Adrenal gland (tissue), 12 donors: Measurements from ENCODE around the gene GNAL. TPM values are rescaled to one million over a fixed set of nuclear protein-coding genes. Genes with fewer than 3 reads are reported as not detected.
"Not testable (repeated sequence)": the region's sequence is repeated elsewhere in the genome, so short reads cannot be mapped to it uniquely, and the experiment has no call there.

Experiments used
- DNase-seq, 7 donors: peaks; one replicate each; pipeline ENCODE4 v3.0.0-alpha.2; 2019 to 2020
- H3K27ac ChIP-seq, 5 donors: fragments of 200-600 bp; sonication (generic) in 4 of 5; 1 replicate in 3 of 5; 2 replicates in 2 of 5; pipeline versions ENCODE4 v1.5.1 to v1.8.0; 2016 to 2020; ENCODE audit warnings: mild to moderate bottlenecking in 1 of 5
- H3K27me3 ChIP-seq: fragments of 200-600 bp; 2 replicates; pipeline ENCODE4 v1.8.0; 2021
- H3K36me3 ChIP-seq, 2 donors: fragments of 200-600 bp; replicated peaks in 1 of 2; 1 replicate in 1 of 2; 2 replicates in 1 of 2; pipeline versions ENCODE4 v1.5.1 to v1.8.0; 2018 to 2022
- H3K4me1 ChIP-seq, 2 donors: fragments of 200-600 bp; replicated peaks in 1 of 2; 1 replicate in 1 of 2; 2 replicates in 1 of 2; pipeline versions ENCODE4 v1.5.1 to v1.8.0; 2018 to 2021
- H3K4me3 ChIP-seq, 4 donors: fragments of 200-600 bp; sonication (generic) in 3 of 4; one replicate each; pipeline ENCODE4 v1.5.1; 2016 to 2018
- H3K9me3 ChIP-seq, 3 donors: fragments of 200-600 bp; sonication (generic) in 1 of 3; replicated peaks in 1 of 3; 1 replicate in 2 of 3; 2 replicates in 1 of 3; pipeline versions ENCODE4 v1.5.1 to v1.8.0; 2016 to 2021
- POLR2A ChIP-seq, 2 donors: fragments of 450-650 bp; IDR thresholded peaks; one replicate each; pipeline ENCODE4 v1.6.1; 2017; ENCODE audit warnings: antibody characterized with exemption in 2 of 2, mild to moderate bottlenecking in 2 of 2, moderate library complexity in 1 of 2
- WGBS, 4 donors: extraction: QIAGEN DNeasy Blood & Tissue Kit in 2 of 4; methylation state at CpG; one replicate each; pipeline versions ENCODE4 v1.1.5 to v1.1.7; 2013 to 2017; 5-methylcytosine and 5-hydroxymethylcytosine counted together
- intact Hi-C, 2 donors: fragments of 100-400 bp; cut with DNase I; formaldehyde crosslinking; loops; one replicate each; pipeline versions ENCODE4 v1.14.1 to v1.15.0; 2022 to 2023
- polyA plus RNA-seq, 3 donors: library from polyadenylated mRNA; stranded (reverse); fragments of 200-250 nt in 2 of 3; fragments of 350-450 nt in 1 of 3; fragmentation: Illumina TruSeq in 1 of 3; extraction: RNeasy Lipid Tissue Mini Kit (QIAGEN cat#74804) in 1 of 3; gene quantifications; one replicate each; pipeline ENCODE4 v1.2.3, GENCODE V29; 2013 to 2014
- total RNA-seq, 9 donors: library from RNA; depleted of rRNA in 4 of 9; stranded (reverse); fragments of >200 nt in 4 of 9; fragments of 120-200 nt in 1 of 9; fragmentation: NEBNext Ultra II Directional in 1 of 9; extraction: Animal tissue kit (Norgen Biotek cat#: 25700) in 1 of 9; gene quantifications; one replicate each; pipeline versions ENCODE4 v1.1.0 to v1.2.4, GENCODE V29; 2013 to 2023
- TF ChIP-seq, protein P1 (sequence below), 6 experiments: fragments of 450-650 bp in 4 of 6; fragments of 200-600 bp in 2 of 6; sonication (generic) in 1 of 6; IDR thresholded peaks; 1 replicate in 5 of 6; 2 replicates in 1 of 6; pipeline versions ENCODE4 v1.5.1 to v1.8.0; 2016 to 2021; ENCODE audit warnings: antibody characterized with exemption in 6 of 6, mild to moderate bottlenecking in 2 of 6, moderate library complexity in 1 of 6
- donor health status: healthy with polysubstance abuse.
- donor health status: Bipolar disorder and iron deficiency.
- donor health status: DM: yes; HTN: yes; CAD: no.
- donor health status: DM: no; HTN: no; CAD: no.
- donor health status: DM: no; HTN: no; CAD: no.
- donor health status: DM: yes; HTN: yes; CAD: no.

Gene GNAL
- total and polyA plus RNA-seq, 12 donors = 0.48 to 7.0 (median 2.3) TPM

GRCh38 chr18:11851146-11851805, 162.2 kb downstream of the GNAL start, which contains the start of gene CHMP1B:
CHMP1B (plus strand) TSS chr18:11851413; CDS start chr18:11851512, 99 bp downstream.
- intact Hi-C loops = loop anchor here in 1 of 2 donors (10.0 kb wide), 1 partner anchor 54 kb away; the partner anchor contains the start of gene MPPE1
- peak within 1 kb of the TSS; percentile 62 to 95 (median 80) for H3K4me3 ChIP-seq
- H3K9me3 ChIP-seq = no peaks in the 10 kb centered on the region
- peaks cover 6 to 24% of the 10 kb centered on the region in 2 donors for H3K4me1 ChIP-seq
- TF ChIP-seq, protein P1, sequence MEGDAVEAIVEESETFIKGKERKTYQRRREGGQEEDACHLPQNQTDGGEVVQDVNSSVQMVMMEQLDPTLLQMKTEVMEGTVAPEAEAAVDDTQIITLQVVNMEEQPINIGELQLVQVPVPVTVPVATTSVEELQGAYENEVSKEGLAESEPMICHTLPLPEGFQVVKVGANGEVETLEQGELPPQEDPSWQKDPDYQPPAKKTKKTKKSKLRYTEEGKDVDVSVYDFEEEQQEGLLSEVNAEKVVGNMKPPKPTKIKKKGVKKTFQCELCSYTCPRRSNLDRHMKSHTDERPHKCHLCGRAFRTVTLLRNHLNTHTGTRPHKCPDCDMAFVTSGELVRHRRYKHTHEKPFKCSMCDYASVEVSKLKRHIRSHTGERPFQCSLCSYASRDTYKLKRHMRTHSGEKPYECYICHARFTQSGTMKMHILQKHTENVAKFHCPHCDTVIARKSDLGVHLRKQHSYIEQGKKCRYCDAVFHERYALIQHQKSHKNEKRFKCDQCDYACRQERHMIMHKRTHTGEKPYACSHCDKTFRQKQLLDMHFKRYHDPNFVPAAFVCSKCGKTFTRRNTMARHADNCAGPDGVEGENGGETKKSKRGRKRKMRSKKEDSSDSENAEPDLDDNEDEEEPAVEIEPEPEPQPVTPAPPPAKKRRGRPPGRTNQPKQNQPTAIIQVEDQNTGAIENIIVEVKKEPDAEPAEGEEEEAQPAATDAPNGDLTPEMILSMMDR (IDR thresholded peaks at IDR 0.05) = no peak
- TF ChIP-seq POLR2A (IDR thresholded peaks at IDR 0.05) = peak; percentile 95 to 98
- H3K36me3 ChIP-seq = no peaks in the 10 kb centered on the region
- no peaks in the 10 kb centered on the region for H3K27me3 ChIP-seq
- DNase-seq = peak; percentile 97 to 99 (median 98)
- H3K27ac ChIP-seq = peak within 1 kb of the TSS; percentile 79 to 95 (median 91)
- WGBS, 4 donors = 0 to 1% (median 0%) methylated on average over 34 to 53 of the region's 53 CpGs

GRCh38 chr18:11851806-11852337, 162.8 kb downstream of the GNAL start:
- peak overlapping the region in 4 of 5 donors; percentile 79 to 95 (median 93) for H3K27ac ChIP-seq
- H3K4me1 ChIP-seq = peaks cover 6 to 27% of the 10 kb centered on the region in 2 donors
- intact Hi-C loops = loop anchor here in 1 of 2 donors (10.0 kb wide), 1 partner anchor 53 kb away; the partner anchor contains the start of gene MPPE1
- 0 to 1% (median 1%) methylated on average over 18 to 23 of the region's 23 CpGs for WGBS, 4 donors
- H3K9me3 ChIP-seq = no peaks in the 10 kb centered on the region
- peak; percentile 30 to 67 (median 47) for DNase-seq
- H3K27me3 ChIP-seq = no peaks in the 10 kb centered on the region
- no peak for TF ChIP-seq POLR2A (IDR thresholded peaks at IDR 0.05)
- TF ChIP-seq, protein P1 (IDR thresholded peaks at IDR 0.05) = no peak
- H3K4me3 ChIP-seq = peak overlapping the region; percentile 62 to 95 (median 80)
- no peaks in the 10 kb centered on the region for H3K36me3 ChIP-seq

- DNase-seq = not testable (repeated sequence)
Observed at GRCh38 chr18:11854554-11854953, 165.5 kb downstream of the GNAL start.

GRCh38 chr18:11857177-11857887, 168.3 kb downstream of the GNAL start:
- peak overlapping the region in 4 of 5 donors; percentile 33 to 83 (median 62) for H3K27ac ChIP-seq
- WGBS, 4 donors = 15 to 37% (median 27%) methylated on average over 11 of the region's 11 CpGs
- intact Hi-C loops = loop anchor here in 1 of 2 donors (10.0 kb wide), 1 partner anchor 47 kb away; the partner anchor contains the start of gene MPPE1
- no peaks in the 10 kb centered on the region for H3K36me3 ChIP-seq
- no peaks in the 10 kb centered on the region for H3K9me3 ChIP-seq
- peak in 1 of 2 donors; percentile 43 for TF ChIP-seq POLR2A (IDR thresholded peaks at IDR 0.05)
- TF ChIP-seq, protein P1 (IDR thresholded peaks at IDR 0.05) = no peak
- peaks cover 9 to 23% of the 10 kb centered on the region in 2 donors for H3K4me1 ChIP-seq
- no peak overlapping the region for H3K4me3 ChIP-seq
- no peaks in the 10 kb centered on the region for H3K27me3 ChIP-seq
- peak; percentile 67 to 89 (median 81) for DNase-seq

More at GRCh38 chr18:11854554-11854953, 165.5 kb downstream of the GNAL start:
- peaks cover 12 to 28% of the 10 kb centered on the region in 2 donors for H3K4me1 ChIP-seq
- not testable (repeated sequence) for H3K27me3 ChIP-seq, H3K27ac ChIP-seq, H3K36me3 ChIP-seq, H3K9me3 ChIP-seq, H3K4me3 ChIP-seq
- 91 to 97% (median 94%) methylated on average over 6 of the region's 6 CpGs for WGBS, 4 donors
- intact Hi-C loops = loop anchor here in 1 of 2 donors (10.0 kb wide), 1 partner anchor 50 kb away; the partner anchor contains the start of gene MPPE1
